Erythroblast (primary cell): ENCODE results near the gene LENG8.

ENCODE experiments used
- DNase-seq, 2 experiments: peaks; one replicate each; lab custom pipeline; 2025; lab: John Stamatoyannopoulos, UW
- GATA1 ChIP-seq: IDR thresholded peaks from 2 replicates; pipeline ENCODE4 v1.6.1; 2011; ENCODE audit warnings: low read depth, mild to moderate bottlenecking, control low read depth, low read length, moderate library complexity
- POLR2A ChIP-seq: IDR thresholded peaks from 2 replicates; pipeline ENCODE4 v1.6.1; 2011; ENCODE audit warnings: mild to moderate bottlenecking, low read length

LENG8 gene

DNA sequence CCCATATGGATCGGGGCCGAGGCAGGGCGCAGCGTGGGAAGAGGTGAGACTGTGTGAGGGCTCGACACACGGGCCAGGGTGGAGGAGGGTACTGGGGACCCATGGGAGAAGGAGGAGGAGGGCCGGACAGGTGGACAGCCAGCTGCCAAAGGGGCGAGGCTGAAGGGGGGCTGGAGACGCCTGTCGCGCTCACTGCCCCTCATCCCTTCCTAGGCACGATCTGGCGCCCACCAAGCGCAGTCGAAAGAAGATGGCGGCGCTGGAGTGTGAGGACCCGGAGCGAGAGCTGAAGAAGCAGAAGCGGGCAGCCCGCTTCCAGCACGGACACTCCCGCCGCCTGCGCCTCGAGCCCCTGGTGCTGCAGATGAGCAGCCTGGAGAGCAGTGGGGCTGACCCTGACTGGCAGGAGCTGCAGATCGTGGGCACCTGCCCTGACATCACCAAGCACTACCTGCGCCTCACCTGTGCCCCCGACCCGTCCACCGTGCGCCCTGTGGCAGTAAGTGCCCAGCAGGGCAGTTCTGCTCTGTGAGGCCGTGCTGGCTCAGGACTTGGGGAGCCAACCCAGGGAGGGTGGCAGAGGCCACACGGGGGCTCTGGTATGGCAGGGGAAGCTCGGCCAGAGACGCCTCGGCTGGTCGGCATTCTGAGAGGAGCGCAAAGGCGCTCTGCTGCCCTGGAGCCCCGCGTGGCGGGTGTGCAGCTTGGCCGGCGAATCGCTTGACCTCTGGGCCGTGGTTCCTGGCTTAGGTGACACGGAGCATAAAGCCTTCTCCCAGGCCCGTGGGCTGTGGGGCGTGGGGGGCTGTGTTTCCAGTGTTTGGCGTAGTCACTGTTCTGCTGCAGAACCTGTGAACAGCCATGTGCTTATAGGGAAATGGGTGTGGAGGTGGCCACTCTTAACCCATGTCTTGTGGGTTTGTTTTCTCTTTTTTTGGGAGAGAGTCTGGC is 7.7 kb downstream of the LENG8 start:
- no peak for DNase-seq
- TF ChIP-seq GATA1 (no peak), POLR2A (no peak)

DNA sequence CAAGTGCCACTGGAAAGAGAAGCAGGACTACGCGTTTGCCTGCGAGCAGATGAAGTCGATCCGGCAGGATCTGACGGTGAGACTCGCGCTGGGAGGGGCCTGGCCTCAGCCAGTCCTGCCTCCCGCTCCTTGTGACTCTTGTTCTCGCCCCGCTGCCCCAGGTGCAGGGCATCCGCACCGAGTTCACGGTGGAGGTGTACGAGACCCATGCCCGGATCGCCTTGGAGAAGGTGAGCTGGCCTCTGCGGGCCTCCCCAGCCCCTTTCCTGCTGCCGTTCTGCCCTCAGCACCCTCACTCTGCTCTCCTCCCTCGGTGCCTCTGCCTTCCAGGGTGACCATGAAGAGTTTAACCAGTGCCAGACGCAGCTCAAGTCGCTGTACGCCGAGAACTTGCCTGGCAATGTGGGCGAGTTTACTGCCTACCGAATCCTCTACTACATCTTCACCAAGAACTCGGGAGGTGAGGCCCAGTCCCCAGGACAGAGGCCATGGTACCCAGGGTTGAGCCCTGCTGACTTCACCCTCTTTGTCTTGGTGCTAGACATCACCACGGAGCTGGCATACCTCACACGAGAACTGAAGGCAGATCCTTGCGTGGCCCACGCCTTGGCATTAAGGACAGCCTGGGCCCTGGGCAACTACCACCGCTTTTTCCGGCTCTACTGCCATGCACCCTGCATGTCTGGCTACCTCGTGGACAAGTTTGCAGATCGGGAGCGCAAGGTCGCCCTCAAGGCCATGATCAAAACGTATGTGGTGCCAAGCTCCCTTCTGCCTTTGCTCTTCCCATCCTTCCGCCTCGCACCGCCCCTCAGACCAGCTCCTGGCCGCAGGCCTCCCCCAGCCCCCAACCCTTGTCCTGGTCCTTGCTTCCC is 9.0 kb downstream of the LENG8 start:
- no peak for TF ChIP-seq GATA1
- DNase-seq: no peak

DNA sequence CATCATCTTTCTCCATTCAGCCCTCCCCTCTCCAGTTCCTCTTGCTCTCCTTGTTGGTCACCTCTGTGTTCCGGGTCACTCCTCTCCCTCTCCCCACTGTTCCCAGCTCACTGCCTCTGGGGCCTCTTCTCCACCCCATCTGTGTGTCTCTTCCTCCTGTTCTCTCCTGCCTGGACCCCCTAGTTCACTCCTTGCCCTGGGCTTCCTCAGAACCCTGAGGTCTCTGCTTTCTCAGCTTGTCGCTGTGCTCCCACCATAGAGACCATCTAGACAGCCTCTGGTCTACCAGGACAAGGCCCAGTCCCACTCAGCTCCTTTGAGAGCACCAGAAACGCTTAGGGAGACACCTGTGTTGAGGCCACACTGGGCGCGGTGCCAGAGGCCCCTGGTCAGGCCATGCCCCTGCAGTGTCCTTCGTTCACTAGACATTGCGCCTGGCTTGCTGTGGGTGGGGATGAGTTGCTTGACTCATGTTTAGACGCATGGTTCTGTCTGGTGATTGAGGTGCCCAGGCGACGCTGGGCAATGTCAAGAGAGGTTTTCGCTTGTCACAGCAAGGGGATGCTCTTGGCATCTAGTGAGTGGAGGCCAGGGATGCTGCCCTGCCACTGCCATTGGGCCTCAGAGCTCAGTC is 9.8 kb downstream of the LENG8 start:
- no peak for DNase-seq
- TF ChIP-seq GATA1 (no peak), POLR2A (no peak)

DNA sequence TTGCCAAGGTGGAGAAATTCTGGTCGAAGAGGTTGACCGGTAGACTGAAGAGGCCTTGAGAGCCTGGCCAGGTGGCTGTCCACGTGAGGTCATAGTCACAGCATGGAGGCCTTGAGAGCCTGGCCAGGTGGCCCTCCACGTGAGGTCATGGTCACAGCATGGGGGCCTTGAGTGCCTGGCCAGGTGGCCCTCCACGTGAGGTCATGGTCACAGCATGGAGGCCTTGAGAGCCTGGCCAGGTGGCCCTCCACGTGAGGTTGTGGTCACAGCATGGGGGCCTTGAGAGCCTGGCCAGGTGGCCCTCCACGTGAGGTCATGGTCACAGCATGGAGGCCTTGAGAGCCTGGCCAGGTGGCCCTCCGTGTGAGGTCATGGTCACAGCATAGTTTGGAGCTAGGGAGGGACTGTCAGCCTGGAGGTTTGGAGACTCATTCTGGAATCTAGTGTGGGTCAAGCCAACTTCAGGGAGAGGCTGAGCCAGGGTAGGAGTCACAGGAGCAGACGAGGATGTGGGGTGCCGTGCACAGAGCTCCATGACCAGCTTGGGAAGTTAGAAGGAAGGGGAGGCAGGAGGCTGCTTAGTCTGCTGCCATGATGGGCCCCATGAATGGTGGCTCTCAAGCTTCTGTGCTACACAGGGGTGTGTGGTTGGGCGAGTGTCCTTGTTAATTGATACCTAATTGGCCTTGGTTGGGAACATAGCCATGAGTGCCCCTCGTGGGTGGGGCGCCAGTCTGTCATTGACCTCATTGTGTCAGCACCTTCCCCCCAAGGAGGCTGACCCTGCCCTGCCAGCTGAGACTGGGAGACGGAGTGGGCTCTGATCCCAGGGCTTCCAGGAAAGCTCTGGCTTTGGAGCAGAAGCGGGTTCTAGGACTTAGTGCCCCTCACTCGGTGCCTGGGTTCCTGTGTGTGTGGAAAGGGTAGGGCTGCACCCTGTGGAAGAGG is 10.6 kb downstream of the LENG8 start:
- no peak for DNase-seq
- no peak for TF ChIP-seq POLR2A
- no peak for TF ChIP-seq GATA1

- TF ChIP-seq GATA1 (no peak), POLR2A (no peak)
- no peak for DNase-seq
Measured at GRCh38 chr19:54460230-54461005, 11.4 kb downstream of the LENG8 start.

- DNase-seq: no peak
- no peak for TF ChIP-seq GATA1
- TF ChIP-seq POLR2A: no peak
Measured at GRCh38 chr19:54461210-54461609, 12.2 kb downstream of the LENG8 start.

- DNase-seq: no peak
Measured at GRCh38 chr19:54461613-54462012, 12.6 kb downstream of the LENG8 start.

DNA sequence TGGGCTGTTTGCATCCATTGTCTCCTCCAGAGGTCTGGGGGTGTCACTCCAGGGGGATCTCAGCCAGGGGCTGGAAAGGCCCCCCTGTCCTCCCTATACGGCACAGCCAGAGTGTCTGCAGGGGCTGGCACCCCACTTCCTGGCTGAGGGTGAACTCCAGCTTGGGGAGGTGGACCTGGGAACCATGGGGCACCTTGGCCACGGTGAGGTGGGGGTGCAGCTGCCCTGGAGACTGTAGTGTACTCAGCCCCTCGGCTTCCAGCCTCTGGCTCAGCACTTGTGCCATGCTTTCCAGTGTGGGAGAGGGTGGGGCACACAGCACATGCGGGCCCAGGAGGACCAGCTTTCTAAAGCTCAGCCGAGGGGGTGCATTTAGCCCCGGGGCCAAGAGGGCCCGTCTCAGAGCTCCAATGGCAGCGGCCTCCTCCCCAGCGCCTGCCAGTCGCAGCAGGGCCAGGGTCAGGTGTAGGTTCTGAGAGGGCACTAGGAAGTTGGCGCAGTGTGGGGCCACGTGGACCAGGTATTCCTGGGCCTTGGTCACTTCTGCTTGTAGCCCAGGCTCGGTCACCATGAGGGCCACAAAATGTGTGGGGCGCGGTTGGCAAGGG is 13.2 kb downstream of the LENG8 start:
- DNase-seq: no peak
- TF ChIP-seq POLR2A (no peak), GATA1 (no peak)

More at GRCh38 chr19:54461613-54462012, 12.6 kb downstream of the LENG8 start:
- TF ChIP-seq GATA1 (no peak), POLR2A (no peak)

DNA sequence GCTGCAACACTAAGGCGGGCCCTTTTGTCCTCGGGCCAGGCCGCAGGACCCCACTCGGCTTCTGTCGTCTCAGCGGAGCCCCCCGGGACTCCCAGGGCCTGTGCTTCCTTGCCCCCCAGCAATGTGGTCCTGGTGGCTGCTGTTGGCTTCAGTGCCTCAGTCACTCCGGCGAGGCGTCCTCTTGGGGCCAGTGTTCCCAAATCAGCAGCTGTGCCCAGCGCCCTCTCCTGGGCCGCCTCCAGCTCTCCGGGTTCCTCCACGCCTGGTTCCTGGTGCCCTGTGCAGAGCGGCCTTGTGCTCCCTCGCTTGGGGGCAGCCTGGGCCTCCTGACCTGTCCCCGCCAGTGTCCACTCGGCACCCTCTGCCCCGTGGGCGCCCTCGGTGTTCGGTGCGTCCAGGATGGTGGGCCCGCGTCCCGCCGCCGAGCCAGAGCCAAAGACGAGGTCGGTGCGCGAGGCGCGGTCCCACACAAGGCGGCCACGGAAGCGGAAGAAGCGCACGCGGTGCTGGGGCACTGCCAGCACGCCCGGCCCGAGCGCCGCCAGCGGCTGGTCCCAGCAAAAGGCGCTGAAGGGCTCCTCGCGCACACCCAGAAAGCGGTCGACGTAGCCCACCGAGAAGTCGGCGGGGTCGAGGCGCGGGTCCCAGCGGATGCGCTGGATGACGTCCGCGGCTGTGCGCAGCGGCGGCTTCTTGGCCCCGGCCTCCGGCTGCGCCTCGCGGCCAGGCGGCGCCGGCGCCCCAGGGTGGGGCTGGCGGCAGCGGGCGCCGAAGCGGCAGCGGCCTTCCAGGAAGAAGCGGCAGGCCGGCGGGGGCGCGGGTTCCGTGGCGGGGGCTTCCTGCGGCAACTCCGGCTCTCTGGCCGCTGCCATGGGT is 13.9 kb downstream of the LENG8 start:
- TF ChIP-seq GATA1 (no peak), POLR2A (no peak)
- peak; percentile 79 to 80 for DNase-seq

DNA sequence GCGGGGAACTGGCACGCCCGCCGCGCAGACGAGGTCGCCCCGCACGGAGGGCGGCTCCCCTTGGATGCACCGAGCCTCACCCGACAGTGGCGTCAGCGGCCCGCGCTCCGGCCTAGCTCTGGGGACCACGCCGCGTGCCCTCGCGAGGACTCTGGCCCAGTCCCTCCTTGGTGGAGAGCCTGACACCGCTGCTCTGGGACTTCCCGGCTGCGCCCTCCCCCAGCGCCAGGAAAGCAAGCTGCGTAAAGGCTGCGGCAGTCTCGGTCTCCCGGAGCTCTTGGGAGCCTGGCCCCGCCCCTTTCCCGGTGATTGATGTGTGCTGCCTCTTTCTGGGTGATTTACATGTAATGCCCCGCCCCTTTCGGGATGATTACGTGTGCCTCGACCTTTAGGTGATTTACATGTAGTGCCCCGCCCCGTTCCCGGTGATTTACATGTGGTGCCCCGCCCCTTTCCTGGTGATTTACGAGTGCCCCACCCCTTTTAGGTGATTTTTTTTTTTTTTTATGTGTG is 14.6 kb downstream of the LENG8 start, which contains the start of gene LENG9:
LENG9 (minus strand) TSS at position 248 of the 513 bp plus-strand sequence. CDS start 252 bp downstream, outside the sequence.
- peak; percentile 94 to 98 for DNase-seq
- TF ChIP-seq GATA1: no peak
- peak; percentile 72 for TF ChIP-seq POLR2A

DNA sequence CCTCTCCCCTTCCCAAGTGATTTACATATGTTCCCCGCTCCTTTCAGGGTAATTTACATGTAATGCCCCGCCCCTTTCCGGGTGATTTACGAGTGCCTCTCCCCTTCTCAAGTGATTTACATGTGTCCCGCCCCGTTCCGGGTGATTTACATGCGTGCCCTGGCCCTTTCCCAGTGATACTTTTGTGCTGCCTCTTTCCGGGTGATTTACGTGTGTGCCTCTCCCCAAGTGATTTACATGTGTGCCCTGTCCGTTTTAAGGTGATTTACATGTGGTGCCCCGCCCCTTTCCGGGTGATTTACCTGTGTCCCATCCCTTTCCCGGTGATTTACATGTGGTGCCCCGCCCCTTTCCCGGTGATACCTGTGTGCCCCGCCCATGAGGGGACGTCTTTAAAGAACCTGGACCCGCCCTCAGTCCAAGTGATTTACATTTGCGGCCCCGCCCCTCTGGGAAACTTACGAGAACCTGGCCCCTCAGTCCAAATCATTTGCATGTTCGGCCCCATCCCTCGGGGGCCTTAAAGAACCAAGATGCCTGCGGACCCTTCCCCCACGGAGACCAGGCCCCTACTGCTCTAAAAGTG is 15.1 kb downstream of the LENG8 start:
- peak; percentile 82 to 89 for DNase-seq
- TF ChIP-seq POLR2A: no peak
- no peak for TF ChIP-seq GATA1
